Stimulated activated CD8-positive, alpha-beta memory T cell treated with anti-CD3 and anti-CD28 coated beads, Interleukin-15, amount 100 ng/mL, for 24 hours (primary cell): ENCODE measurements around the gene HLTF.
A peak's percentile ranks its signal among the peaks of the same experiment; 100 is the strongest.
"Not testable (repeated sequence)": the region's sequence is repeated elsewhere in the genome, so short reads cannot be mapped to it uniquely, and the experiment has no call there.

Source experiments
- DNase-seq: peaks from one replicate; pipeline ENCODE4 v3.0.0-alpha.2; 2020; ENCODE audit warnings: low read depth

Gene HLTF

GRCh38 chr3:149086232-149086988, at the start of gene HLTF:
TSS of gene HLTF (minus strand) at chr3:149086533. CDS start at chr3:149086336, 197 bp downstream.
- DNase-seq: peak; percentile 75

GRCh38 chr3:149134575-149134974, 48.2 kb upstream of the HLTF start:
- DNase-seq: no peak

GRCh38 chr3:149131589-149131988, 45.3 kb upstream of the HLTF start:
- DNase-seq: no peak

- peak; percentile 67 for DNase-seq
These were observed 43.2 kb upstream of the HLTF start, which contains the start of gene HPS3 for GRCh38 chr3:149129326-149130205. TSS of gene HPS3 (plus strand) at chr3:149129638. CDS start at chr3:149129724, 86 bp downstream.

- no peak for DNase-seq
These were observed 42.5 kb upstream of the HLTF start for GRCh38 chr3:149128821-149129220.

GRCh38 chr3:149122721-149123578, 36.6 kb upstream of the HLTF start:
- DNase-seq: no peak

GRCh38 chr3:149120051-149120972, 34.0 kb upstream of the HLTF start:
- no peak for DNase-seq

- DNase-seq: no peak
These were observed 33.1 kb upstream of the HLTF start for GRCh38 chr3:149119466-149119865.

GRCh38 chr3:149118724-149119123, 32.4 kb upstream of the HLTF start:
- no peak for DNase-seq

- no peak for DNase-seq
These were observed 28.8 kb upstream of the HLTF start for GRCh38 chr3:149115114-149115513.

- no peak for DNase-seq
These were observed 28.1 kb upstream of the HLTF start for GRCh38 chr3:149114458-149114857.

- DNase-seq: no peak
These were observed 18.2 kb upstream of the HLTF start for GRCh38 chr3:149104484-149104883.

GRCh38 chr3:149101641-149102040, 15.3 kb upstream of the HLTF start:
- no peak for DNase-seq

GRCh38 chr3:149101154-149101553, 14.8 kb upstream of the HLTF start:
- DNase-seq: no peak

GRCh38 chr3:149097987-149098386, 11.7 kb upstream of the HLTF start:
- not testable (repeated sequence) for DNase-seq

GRCh38 chr3:149095487-149095886, 9.2 kb upstream of the HLTF start:
- no peak for DNase-seq

- no peak for DNase-seq
These were observed 5.7 kb upstream of the HLTF start for GRCh38 chr3:149091983-149092382.

- no peak for DNase-seq
These were observed 4.6 kb upstream of the HLTF start for GRCh38 chr3:149090907-149091306.

- DNase-seq: no peak
These were observed 4.1 kb upstream of the HLTF start for GRCh38 chr3:149090461-149090860.

- DNase-seq: no peak
These were observed 3.1 kb upstream of the HLTF start for GRCh38 chr3:149089395-149089794.

- no peak for DNase-seq
These were observed 875 bp upstream of the HLTF start for GRCh38 chr3:149087208-149087607.
